AG04450 (cell line): ENCODE results near the gene MEIKIN. TPM values are rescaled to one million over a fixed set of nuclear protein-coding genes. Genes with fewer than 3 reads are reported as not detected.

Experiments
- CTCF ChIA-PET: fragments of 300-600, 350-600 bp; formaldehyde crosslinking; extraction: SDS; loops from one replicate; lab custom pipeline; 2022; ENCODE audit warnings: antibody characterized with exemption, inconsistent platforms; lab: Charles Lee
- POLR2A ChIA-PET: fragments of 350-600 bp; formaldehyde crosslinking; extraction: SDS; loops from one replicate; lab custom pipeline; 2021; ENCODE audit warnings: antibody characterized with exemption, inconsistent platforms; lab: Yijun Ruan, JAX
- DNase-seq: peaks from one replicate; pipeline ENCODE4 v3.0.0-alpha.2; 2011; ENCODE audit warnings: low read depth, low spot score
- H3K27ac ChIP-seq: one replicate; pipeline ENCODE4 v1.5.1; 2012; ENCODE audit warnings: low read depth, low read length, control low read depth
- H3K27me3 ChIP-seq: one replicate; pipeline ENCODE4 v1.6.0; 2012; ENCODE audit warnings: low read length; ENCODE audit not compliant: control insufficient read depth, insufficient read depth
- H3K4me3 ChIP-seq: 2 replicates; pipeline ENCODE4 v1.5.1; 2011; ENCODE audit warnings: mild to moderate bottlenecking, low read depth, low read length, control low read depth
- H3K9me3 ChIP-seq: 2 replicates; pipeline ENCODE4 v1.5.1; 2012; ENCODE audit warnings: low read length; ENCODE audit not compliant: control insufficient read depth, insufficient read depth
- CTCF ChIP-seq: IDR thresholded peaks from 2 replicates; pipeline ENCODE4 v1.5.1; 2011; ENCODE audit warnings: low read depth, low read length, control low read depth, inconsistent platforms
- polyA plus RNA-seq: library from polyadenylated mRNA; depleted of rRNA; stranded (reverse); fragments of >200 nt; gene quantifications from 2 replicates; pipeline ENCODE4 v1.2.3, GENCODE V29; 2011

Gene MEIKIN
- polyA plus RNA-seq, 1 experiment = not detected

GRCh38 chr5:131939690-131940345 lies 5.6 kb downstream of the MEIKIN start:
- Histone ChIP-seq H3K4me3 (no peak overlapping the region), H3K27ac (no peak overlapping the region), H3K9me3 (no peaks in the 10 kb centered on the region), H3K27me3 (peaks cover 2% of the 10 kb centered on the region)
- ChIA-PET POLR2A (no interaction called here), CTCF (interaction anchor here (0.6 kb wide), 1 partner anchor 350 kb away, joined by 3 read pairs; no protein-coding TSS in a partner anchor)
- TF ChIP-seq CTCF = no peak
- no peak for DNase-seq

GRCh38 chr5:131932235-131932634 lies 13.2 kb downstream of the MEIKIN start:
- Histone ChIP-seq H3K4me3 (no peak overlapping the region), H3K27ac (no peak overlapping the region), H3K27me3 (peaks cover 4% of the 10 kb centered on the region), H3K9me3 (peaks cover 4% of the 10 kb centered on the region; the same call in 1 of the 2 replicates)
- no peak for DNase-seq
- CTCF ChIA-PET = no interaction called here
- no peak for TF ChIP-seq CTCF
- POLR2A ChIA-PET = no interaction called here

GRCh38 chr5:131928957-131929356 lies 16.5 kb downstream of the MEIKIN start:
- ChIA-PET CTCF (no interaction called here), POLR2A (no interaction called here)
- TF ChIP-seq CTCF = no peak

GRCh38 chr5:131926168-131926567 lies 19.3 kb downstream of the MEIKIN start:
- H3K4me3 ChIP-seq = no peak overlapping the region
- ChIA-PET CTCF (no interaction called here), POLR2A (no interaction called here)
- TF ChIP-seq CTCF = no peak
- H3K9me3 ChIP-seq = peaks cover 4% of the 10 kb centered on the region; the same call in 1 of the 2 replicates
- no peak overlapping the region for H3K27ac ChIP-seq
- H3K27me3 ChIP-seq = peaks cover 2% of the 10 kb centered on the region
- no peak for DNase-seq

More at GRCh38 chr5:131928957-131929356, 16.5 kb downstream of the MEIKIN start:
- Histone ChIP-seq H3K27me3 (peaks cover 2% of the 10 kb centered on the region), H3K4me3 (no peak overlapping the region), H3K27ac (no peak overlapping the region), H3K9me3 (peaks cover 4% of the 10 kb centered on the region; the same call in 1 of the 2 replicates)
- DNase-seq = no peak

- Histone ChIP-seq H3K27me3 (no peaks in the 10 kb centered on the region), H3K4me3 (no peak overlapping the region), H3K9me3 (no peaks in the 10 kb centered on the region), H3K27ac (no peak overlapping the region)
- TF ChIP-seq CTCF = no peak
- CTCF ChIA-PET = no interaction called here
- POLR2A ChIA-PET = no interaction called here
- DNase-seq = no peak
These were observed 29.0 kb downstream of the MEIKIN start for GRCh38 chr5:131916481-131916880.
